Measurements from ENCODE around the gene APLNR. TPM values are rescaled to one million over a fixed set of nuclear protein-coding genes. Genes with fewer than 3 reads are reported as not detected.

The APLNR gene
- total RNA-seq, 2 donors from 2014 or later = 2.5 to 7.1 TPM

- intact Hi-C loops (cut with DNase I) = no loop called here
- TF ChIP-seq CTCF (IDR thresholded peaks at IDR 0.05) = no peak
- H3K4me1 ChIP-seq = no peaks in the 10 kb centered on the region
- H3K9ac ChIP-seq (ENCODE audit: low read depth in 2 of 2, low read length in 2 of 2) = no peak overlapping the region
- H3K9me3 ChIP-seq = no peaks in the 10 kb centered on the region
- no peaks in the 10 kb centered on the region for H3K36me3 ChIP-seq
- H3K27me3 ChIP-seq = no peaks in the 10 kb centered on the region
- H3K4me3 ChIP-seq = no peak overlapping the region
- DNase-seq = no peak
- no peak overlapping the region for H3K27ac ChIP-seq
These were observed 20.6 kb downstream of the APLNR start for GRCh38 chr11:57216463-57216862.

DNA sequence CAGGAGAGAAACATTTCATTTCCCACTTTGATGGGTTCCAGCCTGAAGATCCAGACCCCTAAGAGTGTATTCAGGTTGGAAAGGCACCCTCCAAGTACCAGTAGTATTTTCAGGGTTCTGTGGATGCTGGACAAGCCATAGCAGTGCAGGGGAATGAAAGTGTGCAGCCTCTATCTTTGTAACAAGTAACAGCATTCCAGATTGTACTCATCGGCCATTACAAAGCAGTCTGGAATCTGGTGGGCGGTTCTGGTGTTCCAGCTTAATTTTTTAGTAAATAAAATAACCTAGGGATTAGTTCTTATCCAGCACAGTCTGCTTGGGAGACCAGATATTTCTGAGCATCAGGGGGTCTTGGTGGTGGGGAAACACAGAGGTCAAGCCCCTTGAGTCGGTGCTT lies 22.6 kb downstream of the APLNR start:
- H3K27me3 ChIP-seq = no peaks in the 10 kb centered on the region
- no peaks in the 10 kb centered on the region for H3K9me3 ChIP-seq
- intact Hi-C loops (cut with DNase I) = no loop called here

GRCh38 chr11:57214098-57214417 lies 23.0 kb downstream of the APLNR start:
- intact Hi-C loops (cut with DNase I) = no loop called here
- H3K27ac ChIP-seq = no peak overlapping the region
- DNase-seq = no peak
- no peak overlapping the region for H3K9ac ChIP-seq (ENCODE audit: low read depth in 2 of 2, low read length in 2 of 2)
- H3K4me3 ChIP-seq = no peak overlapping the region
- no peaks in the 10 kb centered on the region for H3K27me3 ChIP-seq
- no peak for TF ChIP-seq CTCF (IDR thresholded peaks at IDR 0.05)
- no peaks in the 10 kb centered on the region for H3K36me3 ChIP-seq
- H3K4me1 ChIP-seq = no peaks in the 10 kb centered on the region
- H3K9me3 ChIP-seq = no peaks in the 10 kb centered on the region

More for the DNA sequence above, 22.6 kb downstream of the APLNR start:
- H3K4me1 ChIP-seq = no peaks in the 10 kb centered on the region
- H3K27ac ChIP-seq = no peak overlapping the region
- H3K36me3 ChIP-seq = no peaks in the 10 kb centered on the region
- DNase-seq = no peak
- H3K9ac ChIP-seq (ENCODE audit: low read depth in 2 of 2, low read length in 2 of 2) = no peak overlapping the region
- TF ChIP-seq CTCF (IDR thresholded peaks at IDR 0.05) = no peak
- no peak overlapping the region for H3K4me3 ChIP-seq

DNA sequence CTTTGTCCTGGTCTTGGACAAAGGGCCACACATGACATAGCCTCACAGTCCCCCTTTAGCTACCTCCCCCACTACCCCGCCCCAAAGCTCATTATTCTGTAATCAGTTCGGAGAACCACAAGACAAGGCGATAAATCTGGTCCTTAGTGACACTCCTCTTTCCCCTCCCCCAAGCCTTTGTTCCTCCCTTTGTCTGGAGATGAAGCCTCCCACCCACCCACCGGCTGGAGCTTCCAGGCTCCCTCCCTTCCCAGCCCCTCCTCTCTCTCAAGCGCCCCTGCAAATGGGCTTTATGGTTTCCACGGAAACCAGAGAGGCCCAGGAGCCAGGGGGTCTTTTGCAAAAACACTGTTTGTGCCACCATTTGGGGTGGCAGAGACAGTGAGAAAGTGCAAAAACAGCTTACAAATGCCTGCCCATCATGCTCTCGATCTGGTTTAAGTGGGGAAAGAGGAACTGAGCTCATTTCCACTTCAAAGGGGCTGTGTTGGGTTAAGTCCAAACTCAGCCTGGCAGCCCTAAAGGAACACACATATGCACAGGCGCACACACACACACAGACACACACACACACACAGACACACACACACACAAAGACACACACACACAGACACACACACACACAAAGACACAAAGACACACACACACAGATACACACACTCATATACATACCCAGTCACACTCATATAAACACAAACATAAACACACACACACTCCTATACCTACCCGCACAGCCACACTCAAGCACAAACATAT lies 23.5 kb downstream of the APLNR start:
- Histone ChIP-seq H3K9me3 (no peaks in the 10 kb centered on the region), H3K4me3 (no peak overlapping the region), H3K9ac (ENCODE audit: low read depth in 2 of 2, low read length in 2 of 2) (no peak overlapping the region), H3K27me3 (no peaks in the 10 kb centered on the region), H3K27ac (no peak overlapping the region), H3K36me3 (no peaks in the 10 kb centered on the region), H3K4me1 (no peaks in the 10 kb centered on the region)
- DNase-seq = no peak
- intact Hi-C loops (cut with DNase I) = no loop called here
- TF ChIP-seq CTCF (IDR thresholded peaks at IDR 0.05) = no peak

GRCh38 chr11:57210781-57211180 lies 26.3 kb downstream of the APLNR start:
- Histone ChIP-seq H3K4me1 (no peaks in the 10 kb centered on the region), H3K36me3 (no peaks in the 10 kb centered on the region), H3K27me3 (no peaks in the 10 kb centered on the region), H3K9ac (ENCODE audit: low read depth in 2 of 2, low read length in 2 of 2) (no peak overlapping the region), H3K27ac (no peak overlapping the region), H3K9me3 (no peaks in the 10 kb centered on the region), H3K4me3 (no peak overlapping the region)
- DNase-seq = no peak
- TF ChIP-seq CTCF (IDR thresholded peaks at IDR 0.05) = no peak
- intact Hi-C loops (cut with DNase I) = no loop called here

Data from colonic mucosa (tissue), 4 donors.